ENCODE data around the gene FBXL16.

DNA sequence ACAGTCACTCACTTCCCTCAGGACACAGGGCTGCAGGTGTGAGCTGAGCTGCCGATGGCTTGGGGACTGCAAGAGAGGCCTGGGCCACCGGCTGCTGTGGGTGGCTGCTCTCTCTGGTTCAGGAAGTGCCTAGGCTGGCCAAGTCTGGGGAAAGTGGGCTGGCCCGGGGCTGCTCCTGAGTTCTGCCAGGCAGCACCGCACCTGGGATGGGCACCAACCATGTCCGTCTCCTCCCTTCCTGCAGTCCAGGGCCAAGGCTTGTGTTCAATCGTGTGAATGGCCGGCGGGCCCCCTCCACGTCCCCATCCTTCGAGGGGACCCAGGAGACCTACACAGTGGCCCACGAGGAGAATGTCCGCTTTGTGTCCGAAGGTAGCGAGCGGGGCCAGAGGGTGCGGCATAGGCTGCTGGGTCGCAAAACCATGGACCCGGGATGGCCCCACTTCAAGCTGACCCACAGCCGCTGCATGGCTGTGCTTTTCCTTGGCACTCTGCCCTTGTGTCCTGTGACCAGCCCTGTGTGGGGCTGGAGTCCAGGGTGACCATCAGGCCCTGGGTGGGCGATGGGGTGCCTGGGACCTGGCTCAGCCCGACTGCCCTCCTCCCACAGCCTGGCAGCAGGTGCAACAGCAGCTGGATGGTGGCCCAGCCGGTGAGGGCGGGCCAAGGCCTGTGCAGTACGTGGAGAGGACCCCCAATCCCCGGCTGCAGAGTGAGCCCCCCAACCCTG, 58.3 kb downstream of the FBXL16 start:
- no peak for TF ChIP-seq EZH2 (IDR thresholded peaks at IDR 0.05; ENCODE audit: borderline replicate concordance, low read depth, low read length, severe bottlenecking)
- TF ChIP-seq, protein P1, sequence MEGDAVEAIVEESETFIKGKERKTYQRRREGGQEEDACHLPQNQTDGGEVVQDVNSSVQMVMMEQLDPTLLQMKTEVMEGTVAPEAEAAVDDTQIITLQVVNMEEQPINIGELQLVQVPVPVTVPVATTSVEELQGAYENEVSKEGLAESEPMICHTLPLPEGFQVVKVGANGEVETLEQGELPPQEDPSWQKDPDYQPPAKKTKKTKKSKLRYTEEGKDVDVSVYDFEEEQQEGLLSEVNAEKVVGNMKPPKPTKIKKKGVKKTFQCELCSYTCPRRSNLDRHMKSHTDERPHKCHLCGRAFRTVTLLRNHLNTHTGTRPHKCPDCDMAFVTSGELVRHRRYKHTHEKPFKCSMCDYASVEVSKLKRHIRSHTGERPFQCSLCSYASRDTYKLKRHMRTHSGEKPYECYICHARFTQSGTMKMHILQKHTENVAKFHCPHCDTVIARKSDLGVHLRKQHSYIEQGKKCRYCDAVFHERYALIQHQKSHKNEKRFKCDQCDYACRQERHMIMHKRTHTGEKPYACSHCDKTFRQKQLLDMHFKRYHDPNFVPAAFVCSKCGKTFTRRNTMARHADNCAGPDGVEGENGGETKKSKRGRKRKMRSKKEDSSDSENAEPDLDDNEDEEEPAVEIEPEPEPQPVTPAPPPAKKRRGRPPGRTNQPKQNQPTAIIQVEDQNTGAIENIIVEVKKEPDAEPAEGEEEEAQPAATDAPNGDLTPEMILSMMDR (IDR thresholded peaks at IDR 0.05; ENCODE audit: extremely low read depth in 1 of 2, insufficient read depth in 1 of 2, low read depth in 1 of 2, low read length in 2 of 2) = no peak
